Activated naive CD8-positive, alpha-beta T cell treated with anti-CD3 and anti-CD28 coated beads, Interleukin-2, amount 10 ng/mL, durations not matched to agents 7 days and 5 days (primary cell): ENCODE results near the gene AKIP1. TPM values are rescaled to one million over a fixed set of nuclear protein-coding genes. Genes with fewer than 3 reads are reported as not detected.

Experiments
- ATAC-seq: fragments of 150-1000 bp; cut with Tn5 transposase; one replicate; pipeline ENCODE4 v1.10.0; 2021; ENCODE audit warnings: low read depth, moderate library complexity
- POLR2A ChIA-PET: fragments of 350-600 bp; sonication (Branson Sonifier 250); formaldehyde crosslinking; loops from one replicate; lab custom pipeline; 2021; ENCODE audit warnings: antibody characterized with exemption; lab: Charles Lee
- DNase-seq: peaks from one replicate; pipeline ENCODE4 v3.0.0; 2021
- H3K27ac Mint-ChIP-seq: one replicate; pipeline ENCODE4 v1.8.0; 2022; ENCODE audit warnings: mild to moderate bottlenecking, mixed read lengths
- H3K27me3 Mint-ChIP-seq: one replicate; pipeline ENCODE4 v1.8.0; 2022; ENCODE audit warnings: mild to moderate bottlenecking, moderate library complexity, mixed read lengths
- H3K36me3 Mint-ChIP-seq: one replicate; pipeline ENCODE4 v1.8.0; 2021; ENCODE audit warnings: mild to moderate bottlenecking, mixed read lengths
- H3K4me1 Mint-ChIP-seq: one replicate; pipeline ENCODE4 v1.8.0; 2021; ENCODE audit warnings: mixed read lengths
- H3K4me3 Mint-ChIP-seq: one replicate; pipeline ENCODE4 v1.8.0; 2022; ENCODE audit warnings: mild to moderate bottlenecking, moderate library complexity, mixed read lengths
- H3K9me3 Mint-ChIP-seq: one replicate; pipeline ENCODE4 v1.8.0; 2021; ENCODE audit warnings: mixed read lengths
- total RNA-seq, 2 experiments: library from RNA; stranded (reverse); gene quantifications; one replicate each; pipeline ENCODE4 v1.2.3, GENCODE V29; 2021

The AKIP1 gene
- total RNA-seq, 2 experiments from 2014 or later = 21.8 to 23.4 TPM

DNA sequence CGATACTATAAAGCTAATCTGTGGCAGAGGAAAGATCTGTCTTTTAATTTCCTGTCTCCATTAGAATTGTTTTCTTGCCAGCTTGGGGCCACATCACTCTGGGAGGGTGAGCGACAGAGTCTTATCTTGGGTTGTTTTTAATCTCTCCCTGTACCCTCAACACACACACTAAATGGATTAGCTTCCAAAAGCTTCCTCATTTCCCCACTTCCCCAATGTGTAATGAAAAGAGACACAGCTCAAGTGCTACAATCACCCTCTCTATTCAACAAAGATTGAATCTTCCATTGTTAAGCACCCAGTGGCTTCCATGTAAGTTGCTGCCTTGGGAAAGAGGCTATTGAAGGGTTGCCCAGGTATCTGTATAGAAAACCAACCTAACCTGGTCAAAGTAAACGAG lies 37.9 kb downstream of the AKIP1 start:
- no peak overlapping the region for H3K27ac Mint-ChIP-seq
- no peaks in the 10 kb centered on the region for H3K4me1 Mint-ChIP-seq
- no peak for ATAC-seq
- no peaks in the 10 kb centered on the region for H3K27me3 Mint-ChIP-seq
- H3K36me3 Mint-ChIP-seq = peaks cover 26% of the 10 kb centered on the region
- no peaks in the 10 kb centered on the region for H3K9me3 Mint-ChIP-seq
- POLR2A ChIA-PET = no interaction called here
- DNase-seq = no peak
- no peak overlapping the region for H3K4me3 Mint-ChIP-seq

DNA sequence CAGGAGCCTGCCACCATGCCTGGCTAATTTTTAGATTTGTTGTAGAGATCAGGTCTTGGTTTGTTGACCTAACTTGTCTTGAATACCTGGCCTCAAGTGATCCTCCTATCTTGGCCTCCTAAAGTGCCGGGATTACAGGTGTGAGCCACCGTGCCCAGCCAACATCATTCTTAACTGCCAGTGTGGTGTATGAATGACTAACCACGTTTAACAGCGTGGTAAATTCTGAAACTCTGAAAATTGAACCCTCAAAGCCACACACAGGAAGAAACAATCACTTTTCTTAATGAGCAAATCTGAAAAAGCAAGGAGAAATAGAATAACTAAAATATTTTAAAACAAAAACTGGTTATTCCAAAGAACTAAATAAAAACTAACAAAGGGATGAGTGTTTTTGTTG lies 45.9 kb downstream of the AKIP1 start:
- POLR2A ChIA-PET = interaction anchor here (1.2 kb wide), 1 partner anchor 275 kb away, joined by 5 read pairs; the partner anchor contains the start of genes RPL27A and TRIM66
- Mint-ChIP-seq H3K9me3 (no peaks in the 10 kb centered on the region), H3K36me3 (peaks cover 17% of the 10 kb centered on the region), H3K27ac (no peak overlapping the region), H3K4me1 (peaks cover 29% of the 10 kb centered on the region), H3K27me3 (no peaks in the 10 kb centered on the region), H3K4me3 (peak overlapping the region; percentile 14)
- DNase-seq (no peak), ATAC-seq (peak; percentile 49)

GRCh38 chr11:8959546-8960166 lies 48.7 kb downstream of the AKIP1 start:
- peaks cover 12% of the 10 kb centered on the region for H3K36me3 Mint-ChIP-seq
- no peak for DNase-seq
- POLR2A ChIA-PET = interaction anchor here (0.5 to 1.7 kb wide), 9 partner anchors 44 to 653 kb away, joined by 3 to 6 read pairs (median 4); partner anchors contain the start of genes AKIP1, RPL27A and TRIM66
- H3K4me1 Mint-ChIP-seq = peaks cover 38% of the 10 kb centered on the region
- H3K27ac Mint-ChIP-seq = no peak overlapping the region
- no peaks in the 10 kb centered on the region for H3K9me3 Mint-ChIP-seq
- H3K4me3 Mint-ChIP-seq = no peak overlapping the region
- peak; percentile 16 for ATAC-seq
- H3K27me3 Mint-ChIP-seq = no peaks in the 10 kb centered on the region

GRCh38 chr11:8961401-8961800 lies 50.4 kb downstream of the AKIP1 start:
- Mint-ChIP-seq H3K36me3 (peaks cover 5% of the 10 kb centered on the region), H3K9me3 (no peaks in the 10 kb centered on the region), H3K27me3 (no peaks in the 10 kb centered on the region), H3K27ac (no peak overlapping the region), H3K4me3 (no peak overlapping the region), H3K4me1 (peaks cover 39% of the 10 kb centered on the region)
- no peak for ATAC-seq
- POLR2A ChIA-PET = interaction anchor here (0.6 to 1.1 kb wide), 3 partner anchors 42 to 289 kb away, joined by 3 read pairs; partner anchors contain the start of genes NRIP3, RPL27A and TRIM66
- DNase-seq = no peak

DNA sequence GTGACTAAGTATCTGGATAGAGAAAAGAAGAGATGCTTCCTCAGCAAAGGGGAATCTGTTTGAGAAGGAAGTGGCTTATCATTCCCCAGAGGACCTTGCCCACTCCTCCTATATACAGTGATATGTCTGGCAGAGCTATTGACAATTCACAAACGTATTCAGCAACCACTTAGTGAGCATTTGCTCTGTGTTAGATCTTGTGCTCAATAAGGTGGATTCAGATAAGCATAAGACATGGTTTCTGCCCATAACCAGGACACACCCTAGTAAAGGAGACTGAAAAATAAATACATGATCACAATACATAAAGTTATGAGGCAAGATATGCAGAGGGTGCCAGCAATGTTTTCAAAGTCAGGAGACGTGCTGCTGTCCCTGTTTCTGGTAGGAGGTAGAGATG lies 51.9 kb downstream of the AKIP1 start:
- POLR2A ChIA-PET = interaction anchor here (1.1 to 3.0 kb wide), 4 partner anchors 49 to 280 kb away, joined by 7 to 24 read pairs (median 8); partner anchors contain the start of genes RPL27A and TRIM66
- peak overlapping the region; percentile 86 for H3K27ac Mint-ChIP-seq
- H3K27me3 Mint-ChIP-seq = no peaks in the 10 kb centered on the region

GRCh38 chr11:8963569-8964323 lies 52.8 kb downstream of the AKIP1 start:
- Mint-ChIP-seq H3K27me3 (no peaks in the 10 kb centered on the region), H3K36me3 (peaks cover 2% of the 10 kb centered on the region), H3K9me3 (no peaks in the 10 kb centered on the region), H3K4me1 (peaks cover 28% of the 10 kb centered on the region), H3K27ac (peak overlapping the region; percentile 97), H3K4me3 (peak overlapping the region; percentile 99)
- POLR2A ChIA-PET = interaction anchor here (0.5 to 3.0 kb wide), 12 partner anchors 10 to 1844 kb away, joined by 3 to 24 read pairs (median 4); partner anchors contain the start of genes AKIP1, RPL27A, TRIM66 and ZNF143
- DNase-seq = no peak
- ATAC-seq = peak; percentile 79

More for the DNA sequence above, 51.9 kb downstream of the AKIP1 start:
- DNase-seq (no peak), ATAC-seq (no peak)
- H3K4me1 Mint-ChIP-seq = peaks cover 31% of the 10 kb centered on the region
- peak overlapping the region; percentile 99 for H3K4me3 Mint-ChIP-seq
- H3K9me3 Mint-ChIP-seq = no peaks in the 10 kb centered on the region
- H3K36me3 Mint-ChIP-seq = peaks cover 2% of the 10 kb centered on the region

GRCh38 chr11:8964324-8965320 lies 53.6 kb downstream of the AKIP1 start, which contains the start of gene TMEM9B:
TSS of gene TMEM9B (minus strand) at chr11:8964442. CDS start at chr11:8964313, 129 bp downstream.
- Mint-ChIP-seq H3K4me3 (peak within 1 kb of the TSS; percentile 99), H3K4me1 (peaks cover 21% of the 10 kb centered on the region), H3K36me3 (no peaks in the 10 kb centered on the region), H3K9me3 (no peaks in the 10 kb centered on the region), H3K27ac (peak within 1 kb of the TSS; percentile 97), H3K27me3 (no peaks in the 10 kb centered on the region)
- POLR2A ChIA-PET = interaction anchor here (0.6 to 3.0 kb wide), 14 partner anchors 10 to 1844 kb away, joined by 3 to 24 read pairs (median 4); partner anchors contain the start of genes AKIP1, NRIP3, RPL27A and TRIM66
- ATAC-seq (peak; percentile 87), DNase-seq (peak; percentile 89)

DNA sequence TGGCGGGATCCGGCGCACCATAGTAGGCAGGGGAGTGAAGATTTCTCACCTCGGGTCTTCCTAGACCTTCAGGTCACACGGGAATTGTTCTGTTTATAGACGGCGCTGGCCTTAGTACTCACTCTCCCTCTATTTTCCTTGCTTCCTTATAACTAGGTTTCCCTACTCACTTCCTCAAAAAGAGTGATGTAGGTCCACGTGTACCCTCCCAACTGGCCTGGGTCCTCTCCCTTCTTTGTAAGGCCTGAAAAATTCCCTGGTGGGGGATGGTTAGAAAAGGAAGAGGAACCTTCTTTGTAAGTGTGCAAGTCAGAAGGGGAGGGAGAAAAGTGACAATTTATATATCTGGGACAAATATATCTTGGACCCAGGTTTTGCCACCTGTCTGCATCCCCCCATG lies 56.2 kb downstream of the AKIP1 start:
- no peak for ATAC-seq
- POLR2A ChIA-PET = no interaction called here
- H3K27me3 Mint-ChIP-seq = no peaks in the 10 kb centered on the region
- H3K36me3 Mint-ChIP-seq = no peaks in the 10 kb centered on the region
- H3K4me1 Mint-ChIP-seq = peaks cover 16% of the 10 kb centered on the region
- H3K9me3 Mint-ChIP-seq = no peaks in the 10 kb centered on the region
- no peak overlapping the region for H3K27ac Mint-ChIP-seq
- H3K4me3 Mint-ChIP-seq = no peak overlapping the region
- DNase-seq = no peak

Other genes with a start within 250 kb of the AKIP1 start
- gene TRIM66, start 228.5 kb upstream of the AKIP1 start, total RNA-seq = 10 to 100 TPM; 35.3 to 35.8 TPM
- 1,000 to 10,000 TPM in 1 of 2 experiments, 100 to 1,000 TPM in 1; 981 to 1,044 TPM for gene RPL27A, start 228.4 kb upstream of the AKIP1 start, total RNA-seq
- gene C11orf16, start 21.8 kb downstream of the AKIP1 start, total RNA-seq = not detected
- gene ASCL3, start 31.8 kb downstream of the AKIP1 start, total RNA-seq = not detected
- 10 to 100 TPM; 28.9 to 32.4 TPM for gene TMEM9B, start 53.3 kb downstream of the AKIP1 start, total RNA-seq
- gene NRIP3, start 92.8 kb downstream of the AKIP1 start, total RNA-seq = 1 to 10 TPM; 1.4 to 2.0 TPM
- gene SCUBE2, start 180.4 kb downstream of the AKIP1 start, total RNA-seq = not detected